ENCODE results near the gene SHROOM4.

DNA sequence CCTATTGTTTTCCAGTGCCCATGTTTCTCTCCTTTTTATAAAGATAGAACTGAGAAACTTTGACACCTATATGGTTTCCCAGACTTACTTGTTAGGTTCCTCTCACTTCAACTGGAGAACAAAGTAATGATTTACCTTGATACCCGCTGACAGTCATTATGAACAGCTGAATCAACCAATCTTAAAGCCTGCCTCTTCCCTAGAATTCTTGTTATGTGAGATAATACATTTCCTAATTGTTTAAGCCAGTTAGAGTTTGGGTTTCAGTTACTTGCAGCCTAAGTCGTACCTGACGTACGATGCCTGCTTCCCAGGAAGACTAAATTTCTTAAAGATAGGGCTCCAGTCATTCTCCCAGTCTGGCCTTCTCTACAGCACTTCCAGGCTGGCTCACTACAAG is 97.3 kb downstream of the SHROOM4 start:
- TF ChIP-seq, protein P1, sequence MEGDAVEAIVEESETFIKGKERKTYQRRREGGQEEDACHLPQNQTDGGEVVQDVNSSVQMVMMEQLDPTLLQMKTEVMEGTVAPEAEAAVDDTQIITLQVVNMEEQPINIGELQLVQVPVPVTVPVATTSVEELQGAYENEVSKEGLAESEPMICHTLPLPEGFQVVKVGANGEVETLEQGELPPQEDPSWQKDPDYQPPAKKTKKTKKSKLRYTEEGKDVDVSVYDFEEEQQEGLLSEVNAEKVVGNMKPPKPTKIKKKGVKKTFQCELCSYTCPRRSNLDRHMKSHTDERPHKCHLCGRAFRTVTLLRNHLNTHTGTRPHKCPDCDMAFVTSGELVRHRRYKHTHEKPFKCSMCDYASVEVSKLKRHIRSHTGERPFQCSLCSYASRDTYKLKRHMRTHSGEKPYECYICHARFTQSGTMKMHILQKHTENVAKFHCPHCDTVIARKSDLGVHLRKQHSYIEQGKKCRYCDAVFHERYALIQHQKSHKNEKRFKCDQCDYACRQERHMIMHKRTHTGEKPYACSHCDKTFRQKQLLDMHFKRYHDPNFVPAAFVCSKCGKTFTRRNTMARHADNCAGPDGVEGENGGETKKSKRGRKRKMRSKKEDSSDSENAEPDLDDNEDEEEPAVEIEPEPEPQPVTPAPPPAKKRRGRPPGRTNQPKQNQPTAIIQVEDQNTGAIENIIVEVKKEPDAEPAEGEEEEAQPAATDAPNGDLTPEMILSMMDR (IDR thresholded peaks at IDR 0.05): no peak
- no peak for TF ChIP-seq ZNF232 (CRISPR knock-in tag; IDR thresholded peaks at IDR 0.05)
- no peak for TF ChIP-seq JAZF1 (CRISPR knock-in tag; IDR thresholded peaks at IDR 0.05)
- no peak for TF ChIP-seq JUN (CRISPR knock-in tag; IDR thresholded peaks at IDR 0.05)
- TF ChIP-seq, protein P2, sequence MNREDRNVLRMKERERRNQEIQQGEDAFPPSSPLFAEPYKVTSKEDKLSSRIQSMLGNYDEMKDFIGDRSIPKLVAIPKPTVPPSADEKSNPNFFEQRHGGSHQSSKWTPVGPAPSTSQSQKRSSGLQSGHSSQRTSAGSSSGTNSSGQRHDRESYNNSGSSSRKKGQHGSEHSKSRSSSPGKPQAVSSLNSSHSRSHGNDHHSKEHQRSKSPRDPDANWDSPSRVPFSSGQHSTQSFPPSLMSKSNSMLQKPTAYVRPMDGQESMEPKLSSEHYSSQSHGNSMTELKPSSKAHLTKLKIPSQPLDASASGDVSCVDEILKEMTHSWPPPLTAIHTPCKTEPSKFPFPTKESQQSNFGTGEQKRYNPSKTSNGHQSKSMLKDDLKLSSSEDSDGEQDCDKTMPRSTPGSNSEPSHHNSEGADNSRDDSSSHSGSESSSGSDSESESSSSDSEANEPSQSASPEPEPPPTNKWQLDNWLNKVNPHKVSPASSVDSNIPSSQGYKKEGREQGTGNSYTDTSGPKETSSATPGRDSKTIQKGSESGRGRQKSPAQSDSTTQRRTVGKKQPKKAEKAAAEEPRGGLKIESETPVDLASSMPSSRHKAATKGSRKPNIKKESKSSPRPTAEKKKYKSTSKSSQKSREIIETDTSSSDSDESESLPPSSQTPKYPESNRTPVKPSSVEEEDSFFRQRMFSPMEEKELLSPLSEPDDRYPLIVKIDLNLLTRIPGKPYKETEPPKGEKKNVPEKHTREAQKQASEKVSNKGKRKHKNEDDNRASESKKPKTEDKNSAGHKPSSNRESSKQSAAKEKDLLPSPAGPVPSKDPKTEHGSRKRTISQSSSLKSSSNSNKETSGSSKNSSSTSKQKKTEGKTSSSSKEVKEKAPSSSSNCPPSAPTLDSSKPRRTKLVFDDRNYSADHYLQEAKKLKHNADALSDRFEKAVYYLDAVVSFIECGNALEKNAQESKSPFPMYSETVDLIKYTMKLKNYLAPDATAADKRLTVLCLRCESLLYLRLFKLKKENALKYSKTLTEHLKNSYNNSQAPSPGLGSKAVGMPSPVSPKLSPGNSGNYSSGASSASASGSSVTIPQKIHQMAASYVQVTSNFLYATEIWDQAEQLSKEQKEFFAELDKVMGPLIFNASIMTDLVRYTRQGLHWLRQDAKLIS (CRISPR knock-in tag; IDR thresholded peaks at IDR 0.05; ENCODE audit: borderline replicate concordance): no peak
- TF ChIP-seq, protein P3, sequence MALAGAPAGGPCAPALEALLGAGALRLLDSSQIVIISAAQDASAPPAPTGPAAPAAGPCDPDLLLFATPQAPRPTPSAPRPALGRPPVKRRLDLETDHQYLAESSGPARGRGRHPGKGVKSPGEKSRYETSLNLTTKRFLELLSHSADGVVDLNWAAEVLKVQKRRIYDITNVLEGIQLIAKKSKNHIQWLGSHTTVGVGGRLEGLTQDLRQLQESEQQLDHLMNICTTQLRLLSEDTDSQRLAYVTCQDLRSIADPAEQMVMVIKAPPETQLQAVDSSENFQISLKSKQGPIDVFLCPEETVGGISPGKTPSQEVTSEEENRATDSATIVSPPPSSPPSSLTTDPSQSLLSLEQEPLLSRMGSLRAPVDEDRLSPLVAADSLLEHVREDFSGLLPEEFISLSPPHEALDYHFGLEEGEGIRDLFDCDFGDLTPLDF (CRISPR knock-in tag; IDR thresholded peaks at IDR 0.05): no peak

All from WTC11 (cell line).